Activated T-helper 1 cell treated with Interleukin-2 at 50 U/mL for 16 hours (primary cell): ENCODE measurements around the gene VPS45.
"Not testable (repeated sequence)": the region's sequence is repeated elsewhere in the genome, so short reads cannot be mapped to it uniquely, and the experiment has no call there.

Experiments used
- DNase-seq: peaks from one replicate; pipeline ENCODE4 v3.0.0-alpha.2; 2020; ENCODE audit warnings: low read depth

VPS45 gene

GRCh38 chr1:150067184-150068108, at the start of gene VPS45:
Gene VPS45, plus strand, starts transcription at chr1:150067776. Its CDS starts 82 bp downstream, at chr1:150067858.
- DNase-seq = peak; percentile 67

GRCh38 chr1:150018165-150018564, 49.4 kb upstream of the VPS45 start:
- DNase-seq = no peak

GRCh38 chr1:150020711-150021110, 46.9 kb upstream of the VPS45 start:
- DNase-seq = no peak

GRCh38 chr1:150021191-150021694, 46.3 kb upstream of the VPS45 start:
- no peak for DNase-seq

- no peak for DNase-seq
Observed at GRCh38 chr1:150022357-150022756, 45.2 kb upstream of the VPS45 start.

GRCh38 chr1:150024156-150024555, 43.4 kb upstream of the VPS45 start:
- no peak for DNase-seq

GRCh38 chr1:150028322-150028721, 39.3 kb upstream of the VPS45 start:
- no peak for DNase-seq

GRCh38 chr1:150034336-150034735, 33.2 kb upstream of the VPS45 start:
- no peak for DNase-seq

GRCh38 chr1:150049926-150050325, 17.6 kb upstream of the VPS45 start:
- no peak for DNase-seq

GRCh38 chr1:150051089-150051373, 16.5 kb upstream of the VPS45 start:
- no peak for DNase-seq

- not testable (repeated sequence) for DNase-seq
Observed at GRCh38 chr1:150051905-150052412, 15.6 kb upstream of the VPS45 start.

- no peak for DNase-seq
Observed at GRCh38 chr1:150053926-150054325, 13.7 kb upstream of the VPS45 start.

- not testable (repeated sequence) for DNase-seq
Observed at GRCh38 chr1:150055507-150055906, 12.1 kb upstream of the VPS45 start.

GRCh38 chr1:150056407-150056806, 11.2 kb upstream of the VPS45 start:
- no peak for DNase-seq

GRCh38 chr1:150060260-150060659, 7.3 kb upstream of the VPS45 start:
- DNase-seq = no peak

GRCh38 chr1:150061632-150062101, 5.9 kb upstream of the VPS45 start:
- no peak for DNase-seq

GRCh38 chr1:150062113-150062512, 5.5 kb upstream of the VPS45 start:
- no peak for DNase-seq

- DNase-seq = no peak
Observed at GRCh38 chr1:150065184-150065871, 2.2 kb upstream of the VPS45 start.

GRCh38 chr1:150066328-150066727, 1.2 kb upstream of the VPS45 start:
- no peak for DNase-seq

GRCh38 chr1:150066838-150067183, 765 bp upstream of the VPS45 start:
- DNase-seq = peak; percentile 1

GRCh38 chr1:150068109-150068435, 496 bp downstream of the VPS45 start:
- no peak for DNase-seq

- no peak for DNase-seq
Observed at GRCh38 chr1:150069923-150070322, 2.3 kb downstream of the VPS45 start.

GRCh38 chr1:150072959-150073358, 5.4 kb downstream of the VPS45 start:
- no peak for DNase-seq
